SK-N-SH treated with all-trans-retinoic acid at 6 μM for 48 hours (cell line): ENCODE results near the gene GPRASP3.

Experiments
- ARNTL ChIP-seq: fragments of 450-650 bp; formaldehyde crosslinking; IDR thresholded peaks from 2 replicates; pipeline ENCODE4 v1.5.0; 2020; ENCODE audit warnings: low read depth, mild to moderate bottlenecking, moderate library complexity, borderline replicate concordance
- CSDC2 ChIP-seq: fragments of 250-450 bp; sonication (Bioruptor Pico); IDR thresholded peaks from 2 replicates; pipeline ENCODE4 v1.5.0; 2020; ENCODE audit warnings: mild to moderate bottlenecking, moderate library complexity
- OSR1 ChIP-seq: fragments of 250-450 bp; sonication (Bioruptor Pico); IDR thresholded peaks from 2 replicates; pipeline ENCODE4 v1.8.0; 2022; ENCODE audit warnings: moderate library complexity, mild to moderate bottlenecking, inconsistent platforms
- RARB ChIP-seq: fragments of 250-450 bp; sonication (Bioruptor Pico); IDR thresholded peaks from 2 replicates; pipeline ENCODE4 v1.8.0; 2021; ENCODE audit warnings: mild to moderate bottlenecking, moderate library complexity
- SNAI2 ChIP-seq: fragments of 250-450 bp; sonication (Bioruptor Pico); IDR thresholded peaks from 2 replicates; pipeline ENCODE4 v1.5.0; 2020; ENCODE audit warnings: mild to moderate bottlenecking, moderate library complexity
- TCF4 ChIP-seq: fragments of 250-450 bp; sonication (Bioruptor Pico); IDR thresholded peaks from 2 replicates; pipeline ENCODE4 v1.8.0; 2021; ENCODE audit warnings: mild to moderate bottlenecking, moderate library complexity, borderline replicate concordance
- TSHZ2 ChIP-seq: fragments of 250-450 bp; sonication (Bioruptor Pico); IDR thresholded peaks from 2 replicates; pipeline ENCODE4 v1.5.0; 2020; ENCODE audit warnings: mild to moderate bottlenecking, moderate library complexity
- ZNF8 ChIP-seq: fragments of 450-650 bp; formaldehyde crosslinking; IDR thresholded peaks from 2 replicates; pipeline ENCODE4 v1.5.0; 2020; ENCODE audit warnings: mild to moderate bottlenecking, moderate library complexity
- TF ChIP-seq, protein P1 (sequence below): fragments of 250-450 bp; sonication (Bioruptor Pico); IDR thresholded peaks from 2 replicates; pipeline ENCODE4 v1.8.0; 2020; ENCODE audit warnings: mild to moderate bottlenecking, moderate library complexity, borderline replicate concordance
- TF ChIP-seq, protein P2 (sequence below): fragments of 250-450 bp; sonication (Bioruptor Pico); IDR thresholded peaks from 2 replicates; pipeline ENCODE4 v1.5.1; 2021; ENCODE audit warnings: mild to moderate bottlenecking, moderate library complexity

- no peak for TF ChIP-seq SNAI2
- no peak for TF ChIP-seq RARB (CRISPR knock-in tag)
- no peak for TF ChIP-seq TSHZ2 (CRISPR knock-in tag)
- TF ChIP-seq, protein P1, sequence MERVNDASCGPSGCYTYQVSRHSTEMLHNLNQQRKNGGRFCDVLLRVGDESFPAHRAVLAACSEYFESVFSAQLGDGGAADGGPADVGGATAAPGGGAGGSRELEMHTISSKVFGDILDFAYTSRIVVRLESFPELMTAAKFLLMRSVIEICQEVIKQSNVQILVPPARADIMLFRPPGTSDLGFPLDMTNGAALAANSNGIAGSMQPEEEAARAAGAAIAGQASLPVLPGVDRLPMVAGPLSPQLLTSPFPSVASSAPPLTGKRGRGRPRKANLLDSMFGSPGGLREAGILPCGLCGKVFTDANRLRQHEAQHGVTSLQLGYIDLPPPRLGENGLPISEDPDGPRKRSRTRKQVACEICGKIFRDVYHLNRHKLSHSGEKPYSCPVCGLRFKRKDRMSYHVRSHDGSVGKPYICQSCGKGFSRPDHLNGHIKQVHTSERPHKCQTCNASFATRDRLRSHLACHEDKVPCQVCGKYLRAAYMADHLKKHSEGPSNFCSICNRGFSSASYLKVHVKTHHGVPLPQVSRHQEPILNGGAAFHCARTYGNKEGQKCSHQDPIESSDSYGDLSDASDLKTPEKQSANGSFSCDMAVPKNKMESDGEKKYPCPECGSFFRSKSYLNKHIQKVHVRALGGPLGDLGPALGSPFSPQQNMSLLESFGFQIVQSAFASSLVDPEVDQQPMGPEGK (CRISPR knock-in tag) = no peak
- TF ChIP-seq, protein P2, sequence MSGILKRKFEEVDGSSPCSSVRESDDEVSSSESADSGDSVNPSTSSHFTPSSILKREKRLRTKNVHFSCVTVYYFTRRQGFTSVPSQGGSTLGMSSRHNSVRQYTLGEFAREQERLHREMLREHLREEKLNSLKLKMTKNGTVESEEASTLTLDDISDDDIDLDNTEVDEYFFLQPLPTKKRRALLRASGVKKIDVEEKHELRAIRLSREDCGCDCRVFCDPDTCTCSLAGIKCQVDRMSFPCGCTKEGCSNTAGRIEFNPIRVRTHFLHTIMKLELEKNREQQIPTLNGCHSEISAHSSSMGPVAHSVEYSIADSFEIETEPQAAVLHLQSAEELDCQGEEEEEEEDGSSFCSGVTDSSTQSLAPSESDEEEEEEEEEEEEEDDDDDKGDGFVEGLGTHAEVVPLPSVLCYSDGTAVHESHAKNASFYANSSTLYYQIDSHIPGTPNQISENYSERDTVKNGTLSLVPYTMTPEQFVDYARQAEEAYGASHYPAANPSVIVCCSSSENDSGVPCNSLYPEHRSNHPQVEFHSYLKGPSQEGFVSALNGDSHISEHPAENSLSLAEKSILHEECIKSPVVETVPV = no peak
- no peak for TF ChIP-seq TCF4
- TF ChIP-seq ARNTL (CRISPR knock-in tag) = no peak
- no peak for TF ChIP-seq OSR1 (CRISPR knock-in tag)
- TF ChIP-seq CSDC2 (CRISPR knock-in tag) = no peak
- TF ChIP-seq ZNF8 (CRISPR knock-in tag) = no peak
Measured at GRCh38 chrX:102727761-102728160, 7.2 kb downstream of the GPRASP3 start.
